ENCODE measurements around the gene DYNLT5.

DNA sequence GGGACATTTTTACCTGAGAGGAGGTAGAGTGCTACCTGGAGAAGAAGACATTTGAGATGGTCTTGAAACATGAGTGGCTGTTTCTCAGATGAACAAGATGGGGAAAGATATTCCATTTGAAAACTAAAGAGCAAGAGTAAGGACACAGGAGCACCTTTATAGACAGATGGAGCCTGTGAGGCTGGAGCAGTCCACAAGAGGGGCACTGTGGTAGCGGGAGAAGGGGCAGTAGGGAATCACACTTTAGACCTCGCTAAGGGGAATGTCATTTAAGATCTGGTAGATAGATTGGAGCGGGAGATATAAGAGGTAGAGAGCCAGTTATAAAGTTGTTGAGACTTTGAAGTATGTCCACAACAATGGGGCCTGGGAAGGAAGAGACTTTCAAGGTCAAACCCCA is 23.4 kb downstream of the DYNLT5 start:
- TF ChIP-seq, protein P1, sequence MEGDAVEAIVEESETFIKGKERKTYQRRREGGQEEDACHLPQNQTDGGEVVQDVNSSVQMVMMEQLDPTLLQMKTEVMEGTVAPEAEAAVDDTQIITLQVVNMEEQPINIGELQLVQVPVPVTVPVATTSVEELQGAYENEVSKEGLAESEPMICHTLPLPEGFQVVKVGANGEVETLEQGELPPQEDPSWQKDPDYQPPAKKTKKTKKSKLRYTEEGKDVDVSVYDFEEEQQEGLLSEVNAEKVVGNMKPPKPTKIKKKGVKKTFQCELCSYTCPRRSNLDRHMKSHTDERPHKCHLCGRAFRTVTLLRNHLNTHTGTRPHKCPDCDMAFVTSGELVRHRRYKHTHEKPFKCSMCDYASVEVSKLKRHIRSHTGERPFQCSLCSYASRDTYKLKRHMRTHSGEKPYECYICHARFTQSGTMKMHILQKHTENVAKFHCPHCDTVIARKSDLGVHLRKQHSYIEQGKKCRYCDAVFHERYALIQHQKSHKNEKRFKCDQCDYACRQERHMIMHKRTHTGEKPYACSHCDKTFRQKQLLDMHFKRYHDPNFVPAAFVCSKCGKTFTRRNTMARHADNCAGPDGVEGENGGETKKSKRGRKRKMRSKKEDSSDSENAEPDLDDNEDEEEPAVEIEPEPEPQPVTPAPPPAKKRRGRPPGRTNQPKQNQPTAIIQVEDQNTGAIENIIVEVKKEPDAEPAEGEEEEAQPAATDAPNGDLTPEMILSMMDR (IDR thresholded peaks at IDR 0.05): no peak
- no peak for TF ChIP-seq POLR2A (IDR thresholded peaks at IDR 0.05; ENCODE audit: low read length)

All from A549 (cell line).